Gastrocnemius medialis (tissue), 4 donors: ENCODE data around the gene ARL6IP6. TPM values are rescaled to one million over a fixed set of nuclear protein-coding genes. Genes with fewer than 3 reads are reported as not detected.
"Not testable (repeated sequence)": the region's sequence is repeated elsewhere in the genome, so short reads cannot be mapped to it uniquely, and the experiment has no call there.

ENCODE experiments used
- ATAC-seq, 2 donors: fragments of 150-250 bp; one replicate each; pipeline ENCODE4 v1.9.1; 2016
- DNase-seq, 2 donors: peaks; one replicate each; pipeline ENCODE4 v3.0.0-alpha.2; 2019
- H3K27ac ChIP-seq, 4 donors: fragments of 200-600 bp; sonication (generic); 1 replicate in 1 of 4; 2 replicates in 3 of 4; pipeline ENCODE4 v1.5.1; 2016 to 2018; ENCODE audit warnings: mild to moderate bottlenecking in 2 of 4, moderate library complexity in 1 of 4
- H3K27me3 ChIP-seq, 3 donors: fragments of 200-600 bp; sonication (generic) in 2 of 3; 1 replicate in 1 of 3; 2 replicates in 2 of 3; pipeline versions ENCODE4 v1.5.1 to v1.6.0; 2016 to 2019; ENCODE audit warnings: mild to moderate bottlenecking in 1 of 3, moderate library complexity in 1 of 3
- H3K36me3 ChIP-seq, 2 donors: fragments of 200-600 bp; sonication (generic) in 1 of 2; one replicate each; pipeline ENCODE4 v1.5.1; 2017 to 2018
- H3K4me1 ChIP-seq, 2 donors: fragments of 200-600 bp; sonication (generic) in 1 of 2; one replicate each; pipeline ENCODE4 v1.5.1; 2016 to 2017; ENCODE audit warnings: mild to moderate bottlenecking in 2 of 2
- H3K4me3 ChIP-seq, 4 donors: fragments of 200-600 bp; sonication (generic) in 3 of 4; 1 replicate in 1 of 4; 2 replicates in 3 of 4; pipeline ENCODE4 v1.5.1; 2016 to 2019; ENCODE audit warnings: mild to moderate bottlenecking in 2 of 4
- H3K9me3 ChIP-seq, 3 donors: fragments of 200-600 bp; sonication (generic) in 2 of 3; 1 replicate in 1 of 3; 2 replicates in 2 of 3; pipeline ENCODE4 v1.5.1; 2016 to 2019
- POLR2A ChIP-seq, 2 donors: fragments of 450-650 bp; IDR thresholded peaks; one replicate each; pipeline ENCODE4 v1.6.1; 2017; ENCODE audit warnings: antibody characterized with exemption in 2 of 2, mild to moderate bottlenecking in 2 of 2, moderate library complexity in 2 of 2
- in situ Hi-C, 4 donors: fragments of 200-750 bp; cut with MboI; loops; one replicate each; pipeline versions ENCODE4 v1.15.0 to v1.8.0; 2017; ENCODE audit warnings: low sequenced_read_pairs in 4 of 4
- intact Hi-C: fragments of 100-400 bp; cut with DNase I; formaldehyde crosslinking; loops from one replicate; pipeline ENCODE4 v1.15.1; 2023; ENCODE audit warnings: low total_unique reads
- total RNA-seq, 4 donors: library from RNA; depleted of rRNA; stranded (reverse); fragments of >200 nt; gene quantifications; one replicate each; pipeline versions ENCODE4 v1.1.0 to v1.2.3, GENCODE V29; 2016
- TF ChIP-seq, protein P1 (sequence below), 5 experiments: fragments of 450-650 bp in 3 of 5; fragments of 200-600 bp in 2 of 5; sonication (generic) in 2 of 5; IDR thresholded peaks in 4 of 5; conservative IDR thresholded peaks in 1 of 5; 1 replicate in 4 of 5; 2 replicates in 1 of 5; pipeline ENCODE4 v1.5.1; 2016 to 2019; ENCODE audit warnings: antibody characterized with exemption in 5 of 5, mild to moderate bottlenecking in 3 of 5, moderate library complexity in 3 of 5

ARL6IP6 gene
- total RNA-seq, 4 donors from 2014 or later: 4.4 to 7.5 (median 5.4) TPM

DNA sequence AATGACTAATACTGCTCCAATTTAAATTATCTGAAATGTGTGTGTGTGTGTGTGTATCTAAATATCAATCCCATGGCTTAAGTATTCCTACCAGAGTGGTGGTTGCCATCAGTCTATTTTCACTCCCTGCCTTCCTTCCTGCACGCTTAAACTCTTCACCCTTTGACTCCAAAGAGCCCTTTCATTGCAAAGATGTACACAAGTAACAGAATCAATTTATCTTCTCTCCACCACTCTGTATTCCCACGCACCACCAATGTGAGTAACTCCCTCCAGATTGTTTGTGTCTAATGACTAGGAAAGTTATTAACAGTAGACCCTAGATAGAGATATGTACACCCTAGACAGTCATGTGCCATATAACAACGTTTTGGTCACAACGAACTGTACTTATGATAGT lies 42.8 kb downstream of the ARL6IP6 start:
- intact Hi-C loops (no loop called here), in situ Hi-C loops (no loop called here)
- no peak for DNase-seq
- Histone ChIP-seq H3K4me3 (no peak overlapping the region), H3K27ac (no peak overlapping the region), H3K27me3 (no peaks in the 10 kb centered on the region), H3K4me1 (no peaks in the 10 kb centered on the region), H3K9me3 (no peaks in the 10 kb centered on the region), H3K36me3 (peaks cover 0 to 27% of the 10 kb centered on the region in 2 donors)
- ATAC-seq: no peak
- TF ChIP-seq, protein P1, sequence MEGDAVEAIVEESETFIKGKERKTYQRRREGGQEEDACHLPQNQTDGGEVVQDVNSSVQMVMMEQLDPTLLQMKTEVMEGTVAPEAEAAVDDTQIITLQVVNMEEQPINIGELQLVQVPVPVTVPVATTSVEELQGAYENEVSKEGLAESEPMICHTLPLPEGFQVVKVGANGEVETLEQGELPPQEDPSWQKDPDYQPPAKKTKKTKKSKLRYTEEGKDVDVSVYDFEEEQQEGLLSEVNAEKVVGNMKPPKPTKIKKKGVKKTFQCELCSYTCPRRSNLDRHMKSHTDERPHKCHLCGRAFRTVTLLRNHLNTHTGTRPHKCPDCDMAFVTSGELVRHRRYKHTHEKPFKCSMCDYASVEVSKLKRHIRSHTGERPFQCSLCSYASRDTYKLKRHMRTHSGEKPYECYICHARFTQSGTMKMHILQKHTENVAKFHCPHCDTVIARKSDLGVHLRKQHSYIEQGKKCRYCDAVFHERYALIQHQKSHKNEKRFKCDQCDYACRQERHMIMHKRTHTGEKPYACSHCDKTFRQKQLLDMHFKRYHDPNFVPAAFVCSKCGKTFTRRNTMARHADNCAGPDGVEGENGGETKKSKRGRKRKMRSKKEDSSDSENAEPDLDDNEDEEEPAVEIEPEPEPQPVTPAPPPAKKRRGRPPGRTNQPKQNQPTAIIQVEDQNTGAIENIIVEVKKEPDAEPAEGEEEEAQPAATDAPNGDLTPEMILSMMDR (IDR thresholded peaks at IDR 0.05 in 4 of 5, conservative IDR thresholded peaks at IDR 0.05 in 1 of 5): no peak
- TF ChIP-seq POLR2A (IDR thresholded peaks at IDR 0.05): no peak

DNA sequence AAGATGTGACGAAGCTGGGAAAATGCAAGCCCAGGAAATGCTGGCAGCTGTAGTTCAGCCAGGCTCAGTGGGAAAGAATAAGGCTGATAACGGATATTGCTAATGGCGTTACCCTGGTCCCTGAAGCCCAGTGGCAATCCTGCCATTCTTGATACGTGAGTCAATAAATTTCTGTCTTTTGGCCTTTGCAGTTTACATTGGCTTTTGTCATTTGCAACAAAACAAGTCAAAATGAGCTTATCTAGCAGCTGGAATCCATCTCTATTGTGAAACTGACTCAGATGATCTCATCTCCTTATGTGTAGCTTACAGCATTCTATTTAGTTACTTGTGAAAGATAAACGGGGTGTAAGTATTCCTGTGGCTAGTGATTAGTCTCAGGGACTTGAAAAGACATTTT lies 43.8 kb downstream of the ARL6IP6 start:
- in situ Hi-C loops: no loop called here
- TF ChIP-seq POLR2A (IDR thresholded peaks at IDR 0.05): no peak
- TF ChIP-seq, protein P1 (IDR thresholded peaks at IDR 0.05 in 4 of 5, conservative IDR thresholded peaks at IDR 0.05 in 1 of 5): no peak
- ATAC-seq: no peak
- H3K4me1 ChIP-seq: no peaks in the 10 kb centered on the region
- DNase-seq: no peak
- no peak overlapping the region for H3K27ac ChIP-seq
- no peak overlapping the region for H3K4me3 ChIP-seq
- no peaks in the 10 kb centered on the region for H3K9me3 ChIP-seq
- H3K36me3 ChIP-seq: peaks cover 0 to 27% of the 10 kb centered on the region in 2 donors
- intact Hi-C loops: no loop called here
- H3K27me3 ChIP-seq: no peaks in the 10 kb centered on the region

DNA sequence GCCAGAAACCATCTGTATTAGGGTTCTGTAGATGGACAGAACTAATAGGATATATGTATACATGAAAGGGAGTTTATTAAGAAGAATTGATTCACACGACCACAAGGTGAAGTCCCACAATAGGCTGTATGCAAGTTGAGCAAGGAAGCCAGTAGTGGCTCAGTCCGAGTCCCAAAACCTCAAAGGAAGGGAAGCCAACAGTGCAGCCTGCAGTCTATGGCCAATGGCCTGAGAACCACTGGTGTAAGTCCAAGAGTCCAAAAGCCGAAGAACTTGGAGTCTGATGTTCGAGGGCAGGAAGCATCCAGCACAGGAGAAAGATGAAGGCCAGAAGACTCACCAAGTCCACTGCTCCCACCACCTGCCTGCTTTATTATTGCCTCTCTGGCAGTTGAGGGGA lies 44.8 kb downstream of the ARL6IP6 start:
- H3K9me3 ChIP-seq, ATAC-seq, H3K4me3 ChIP-seq, H3K27me3 ChIP-seq, in situ Hi-C loops, H3K4me1 ChIP-seq, H3K27ac ChIP-seq, DNase-seq, intact Hi-C loops: not testable (repeated sequence)
- H3K36me3 ChIP-seq: peaks cover 0 to 19% of the 10 kb centered on the region in 2 donors

DNA sequence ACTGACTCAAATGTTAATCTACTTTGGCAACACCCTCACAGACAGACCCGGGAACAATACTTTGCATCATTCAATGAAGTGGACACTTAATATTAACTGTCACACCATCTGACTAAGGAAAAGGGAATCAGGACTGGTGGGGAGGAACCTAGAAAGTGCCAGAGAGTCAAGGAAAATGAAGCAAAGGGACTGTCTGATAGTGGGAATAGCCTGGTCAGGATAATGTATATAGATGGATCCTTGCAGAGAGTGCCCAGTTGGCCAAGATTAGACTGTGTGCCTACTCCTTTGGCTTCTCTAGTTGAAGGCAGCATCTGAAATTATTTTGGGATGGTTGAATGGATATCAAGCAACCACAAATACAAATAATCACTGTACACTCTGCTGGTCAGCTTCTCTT lies 45.2 kb downstream of the ARL6IP6 start:
- ATAC-seq (no peak), DNase-seq (no peak)
- intact Hi-C loops (no loop called here), in situ Hi-C loops (no loop called here)
- Histone ChIP-seq H3K27ac (no peak overlapping the region), H3K4me1 (no peaks in the 10 kb centered on the region), H3K9me3 (no peaks in the 10 kb centered on the region), H3K36me3 (peaks cover 0 to 15% of the 10 kb centered on the region in 2 donors), H3K4me3 (no peak overlapping the region), H3K27me3 (no peaks in the 10 kb centered on the region)
- TF ChIP-seq, protein P1 (IDR thresholded peaks at IDR 0.05 in 4 of 5, conservative IDR thresholded peaks at IDR 0.05 in 1 of 5): no peak
- TF ChIP-seq POLR2A (IDR thresholded peaks at IDR 0.05): no peak

DNA sequence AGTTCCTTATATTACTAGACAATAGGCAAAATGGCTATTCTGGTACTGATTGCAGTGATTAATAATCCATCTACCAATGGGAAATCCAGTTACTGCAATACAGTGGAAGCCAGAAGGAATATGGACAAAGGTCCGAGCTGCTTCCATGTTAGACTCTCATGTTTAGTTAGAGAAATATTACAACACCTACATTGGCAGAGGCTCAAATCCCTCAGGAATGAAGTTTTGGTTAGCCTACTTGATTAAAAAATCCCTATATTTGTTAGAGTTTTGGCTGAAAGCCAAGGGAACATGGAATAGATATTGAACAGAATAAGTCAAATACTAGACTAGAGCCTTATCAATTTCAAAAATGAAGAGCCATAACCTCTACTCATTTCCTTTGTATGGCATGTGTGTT lies 48.5 kb downstream of the ARL6IP6 start:
- TF ChIP-seq, protein P1 (IDR thresholded peaks at IDR 0.05 in 4 of 5, conservative IDR thresholded peaks at IDR 0.05 in 1 of 5): no peak
- TF ChIP-seq POLR2A (IDR thresholded peaks at IDR 0.05): no peak
- no peak overlapping the region for H3K4me3 ChIP-seq
- H3K9me3 ChIP-seq: no peaks in the 10 kb centered on the region
- intact Hi-C loops (no loop called here), in situ Hi-C loops (no loop called here)
- peaks cover 0 to 9% of the 10 kb centered on the region in 2 donors for H3K36me3 ChIP-seq
- no peak overlapping the region for H3K27ac ChIP-seq
- no peaks in the 10 kb centered on the region for H3K4me1 ChIP-seq
- DNase-seq (no peak), ATAC-seq (no peak)
- no peaks in the 10 kb centered on the region for H3K27me3 ChIP-seq
